ENCODE data around the gene NECTIN1.

The NECTIN1 gene

DNA sequence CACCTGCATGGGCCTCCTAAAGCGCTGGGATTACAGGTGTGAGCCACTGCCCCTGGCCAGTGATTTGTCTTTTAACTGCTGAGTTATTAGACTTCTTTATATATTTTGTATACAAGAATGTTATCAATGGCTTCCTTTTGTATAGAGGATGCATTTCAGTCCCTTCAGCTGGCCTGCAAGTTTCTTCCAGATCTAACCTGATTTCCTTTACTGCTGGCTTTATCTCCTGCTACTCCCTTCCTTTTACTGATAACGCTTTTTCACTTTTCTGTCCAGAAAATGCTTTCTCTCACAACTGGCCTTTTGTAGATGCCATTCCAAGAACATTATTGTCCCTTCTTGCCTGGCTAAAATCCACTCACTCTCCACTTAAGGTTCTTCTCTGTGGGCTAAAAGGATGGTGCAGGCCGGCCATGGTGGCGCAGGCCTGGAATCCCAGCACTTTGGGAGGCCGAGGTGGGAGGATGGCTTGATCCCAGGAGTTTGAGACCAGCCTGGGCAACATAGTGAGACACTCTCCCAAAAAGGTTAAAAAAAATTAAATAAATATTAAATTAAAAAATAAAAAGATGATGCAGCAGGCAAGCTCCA is 118.1 kb downstream of the NECTIN1 start:
- Histone ChIP-seq H3K27ac (ENCODE audit: low read depth, low read length) (no peak overlapping the region), H3K79me2 (ENCODE audit: control insufficient read depth, low read length) (no peaks in the 10 kb centered on the region), H3K4me3 (ENCODE audit: low read length) (no peak overlapping the region), H4K20me1 (ENCODE audit: control insufficient read depth, insufficient read depth, low read depth, low read length) (no peaks in the 10 kb centered on the region; the same call in 1 of the 2 replicates), H3F3A (ENCODE audit: control insufficient read depth, insufficient read depth) (no peaks in the 10 kb centered on the region), H3K27me3 (ENCODE audit: control insufficient read depth, low read length) (peaks cover 27% of the 10 kb centered on the region), H3K9me2 (replicated peaks; ENCODE audit: control insufficient read depth, low read length) (no peaks in the 10 kb centered on the region), H3K4me1 (ENCODE audit: control insufficient read depth, low read length) (no peaks in the 10 kb centered on the region), H3K36me3 (ENCODE audit: control insufficient read depth, low read length) (no peaks in the 10 kb centered on the region), H3K4me2 (ENCODE audit: low read length) (no peak overlapping the region), H3K9me3 (ENCODE audit: control insufficient read depth, insufficient read depth, low read length) (no peaks in the 10 kb centered on the region)
- no peak for TF ChIP-seq EZH2phosphoT487 (IDR thresholded peaks at IDR 0.05; ENCODE audit: borderline replicate concordance, low read length)
- TF ChIP-seq, protein P1, sequence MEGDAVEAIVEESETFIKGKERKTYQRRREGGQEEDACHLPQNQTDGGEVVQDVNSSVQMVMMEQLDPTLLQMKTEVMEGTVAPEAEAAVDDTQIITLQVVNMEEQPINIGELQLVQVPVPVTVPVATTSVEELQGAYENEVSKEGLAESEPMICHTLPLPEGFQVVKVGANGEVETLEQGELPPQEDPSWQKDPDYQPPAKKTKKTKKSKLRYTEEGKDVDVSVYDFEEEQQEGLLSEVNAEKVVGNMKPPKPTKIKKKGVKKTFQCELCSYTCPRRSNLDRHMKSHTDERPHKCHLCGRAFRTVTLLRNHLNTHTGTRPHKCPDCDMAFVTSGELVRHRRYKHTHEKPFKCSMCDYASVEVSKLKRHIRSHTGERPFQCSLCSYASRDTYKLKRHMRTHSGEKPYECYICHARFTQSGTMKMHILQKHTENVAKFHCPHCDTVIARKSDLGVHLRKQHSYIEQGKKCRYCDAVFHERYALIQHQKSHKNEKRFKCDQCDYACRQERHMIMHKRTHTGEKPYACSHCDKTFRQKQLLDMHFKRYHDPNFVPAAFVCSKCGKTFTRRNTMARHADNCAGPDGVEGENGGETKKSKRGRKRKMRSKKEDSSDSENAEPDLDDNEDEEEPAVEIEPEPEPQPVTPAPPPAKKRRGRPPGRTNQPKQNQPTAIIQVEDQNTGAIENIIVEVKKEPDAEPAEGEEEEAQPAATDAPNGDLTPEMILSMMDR (IDR thresholded peaks at IDR 0.05; ENCODE audit: low read depth, low read length, poor library complexity, severe bottlenecking), result no peak

DNA sequence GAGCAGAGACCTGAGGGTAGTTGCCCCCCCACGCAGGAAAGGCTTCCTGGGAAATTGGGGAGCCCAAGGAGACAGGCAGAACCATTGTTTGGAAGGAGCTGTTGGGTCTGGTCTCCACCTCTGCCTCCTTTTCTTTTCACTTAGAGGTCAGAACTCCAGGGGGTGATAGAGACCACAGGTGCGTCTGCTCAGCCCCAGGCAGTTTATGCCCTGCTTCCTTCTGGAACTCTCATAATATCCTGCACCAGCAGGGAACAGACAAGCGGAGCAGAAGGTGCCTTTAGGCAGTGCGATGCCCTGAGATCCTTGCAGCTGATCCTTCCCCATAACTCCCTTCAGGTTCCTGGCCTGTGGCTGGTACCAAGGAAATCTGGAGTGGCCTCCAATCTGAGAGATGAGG is 120.2 kb downstream of the NECTIN1 start:
- Histone ChIP-seq H3K27me3 (ENCODE audit: control insufficient read depth, low read length) (peaks cover 27% of the 10 kb centered on the region), H3K4me1 (ENCODE audit: control insufficient read depth, low read length) (no peaks in the 10 kb centered on the region), H4K20me1 (ENCODE audit: control insufficient read depth, insufficient read depth, low read depth, low read length) (no peaks in the 10 kb centered on the region), H3K9me3 (ENCODE audit: control insufficient read depth, insufficient read depth, low read length) (no peaks in the 10 kb centered on the region), H3K4me3 (ENCODE audit: low read length) (no peak overlapping the region), H3K27ac (ENCODE audit: low read depth, low read length) (no peak overlapping the region), H3K36me3 (ENCODE audit: control insufficient read depth, low read length) (no peaks in the 10 kb centered on the region), H3F3A (ENCODE audit: control insufficient read depth, insufficient read depth) (no peaks in the 10 kb centered on the region), H3K9me2 (replicated peaks; ENCODE audit: control insufficient read depth, low read length) (no peaks in the 10 kb centered on the region), H3K79me2 (ENCODE audit: control insufficient read depth, low read length) (no peaks in the 10 kb centered on the region), H3K4me2 (ENCODE audit: low read length) (no peak overlapping the region)
- TF ChIP-seq EZH2phosphoT487 (IDR thresholded peaks at IDR 0.05; ENCODE audit: borderline replicate concordance, low read length), result no peak
- TF ChIP-seq, protein P1 (IDR thresholded peaks at IDR 0.05; ENCODE audit: low read depth, low read length, poor library complexity, severe bottlenecking), result no peak

DNA sequence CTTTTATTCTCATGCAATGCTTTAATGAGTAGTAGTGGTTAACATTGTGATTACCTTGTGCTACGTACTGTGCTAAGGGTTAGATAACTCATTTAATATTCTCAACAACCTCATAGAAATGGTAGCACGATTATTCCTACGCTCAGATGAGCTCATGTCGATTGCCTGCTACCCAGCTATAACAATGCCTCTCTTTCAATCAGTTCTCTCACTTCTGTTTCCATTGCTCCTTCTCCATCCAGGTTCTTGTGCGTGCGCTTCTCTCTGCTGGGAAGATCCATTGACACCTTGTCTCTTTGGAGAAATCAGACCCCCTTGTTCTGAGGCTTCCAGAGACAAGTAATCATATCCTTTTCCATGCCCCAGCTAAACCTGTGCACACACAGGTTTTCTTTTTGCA is 120.8 kb downstream of the NECTIN1 start:
- no peaks in the 10 kb centered on the region for H3K4me1 ChIP-seq (ENCODE audit: control insufficient read depth, low read length)
- no peaks in the 10 kb centered on the region for H3K36me3 ChIP-seq (ENCODE audit: control insufficient read depth, low read length)
- H3K79me2 ChIP-seq (ENCODE audit: control insufficient read depth, low read length), result no peaks in the 10 kb centered on the region
- no peak overlapping the region for H3K27ac ChIP-seq (ENCODE audit: low read depth, low read length)
- H3K4me3 ChIP-seq (ENCODE audit: low read length), result no peak overlapping the region
- no peaks in the 10 kb centered on the region for H4K20me1 ChIP-seq (ENCODE audit: control insufficient read depth, insufficient read depth, low read depth, low read length)
- H3F3A ChIP-seq (ENCODE audit: control insufficient read depth, insufficient read depth), result no peaks in the 10 kb centered on the region
- H3K9me2 ChIP-seq (replicated peaks; ENCODE audit: control insufficient read depth, low read length), result no peaks in the 10 kb centered on the region
- no peak for TF ChIP-seq EZH2phosphoT487 (IDR thresholded peaks at IDR 0.05; ENCODE audit: borderline replicate concordance, low read length)
- TF ChIP-seq, protein P1 (IDR thresholded peaks at IDR 0.05; ENCODE audit: low read depth, low read length, poor library complexity, severe bottlenecking), result no peak
- no peaks in the 10 kb centered on the region for H3K9me3 ChIP-seq (ENCODE audit: control insufficient read depth, insufficient read depth, low read length)
- H3K4me2 ChIP-seq (ENCODE audit: low read length), result no peak overlapping the region
- H3K27me3 ChIP-seq (ENCODE audit: control insufficient read depth, low read length), result peaks cover 27% of the 10 kb centered on the region

All from DOHH2 (cell line).